Tibial nerve (tissue), 4 donors: Measurements from ENCODE around the gene CNTN5.

Experiments used
- CTCF ChIP-seq, 5 experiments: fragments of 200-600 bp in 3 of 5; fragments of 450-650 bp in 2 of 5; sonication (generic) in 3 of 5; IDR thresholded peaks; one replicate each; pipeline ENCODE4 v1.5.1; 2016 to 2019; ENCODE audit warnings: antibody characterized with exemption in 5 of 5, mild to moderate bottlenecking in 3 of 5, moderate library complexity in 2 of 5
- EP300 ChIP-seq, 2 donors: sonication (generic); formaldehyde crosslinking; IDR thresholded peaks; one replicate each; pipeline ENCODE4 v1.6.1; 2017; ENCODE audit warnings: antibody characterized with exemption in 2 of 2, mild to moderate bottlenecking in 1 of 2
- POLR2A ChIP-seq, 2 donors: fragments of 450-650 bp; IDR thresholded peaks; one replicate each; pipeline ENCODE4 v1.6.1; 2017; ENCODE audit warnings: antibody characterized with exemption in 2 of 2, mild to moderate bottlenecking in 2 of 2, moderate library complexity in 2 of 2

GRCh38 chr11:100182927-100183326 lies 1162.2 kb downstream of the CNTN5 start:
- TF ChIP-seq CTCF (IDR thresholded peaks at IDR 0.05) (no peak), EP300 (IDR thresholded peaks at IDR 0.05) (no peak), POLR2A (IDR thresholded peaks at IDR 0.05) (no peak)
